Endometrial microvascular endothelial cells (primary cell): Measurements from ENCODE around the gene MCF2L. TPM values are rescaled to one million over a fixed set of nuclear protein-coding genes. Genes with fewer than 3 reads are reported as not detected.

Source experiments
- in situ Hi-C: cut with HindIII; loops from 2 replicates; pipeline ENCODE4 v1.10.0; 2017; ENCODE audit warnings: low sequenced_read_pairs, low pct_unique_long_range_greater_than_20kb; ENCODE audit errors: inconsistent ontology term
- total RNA-seq: library from RNA; depleted of rRNA; stranded (reverse); fragments of >200 nt; gene quantifications from one replicate; pipeline ENCODE4 v1.2.3, GENCODE V29; 2015; ENCODE audit errors: inconsistent ontology term

Gene MCF2L
- total RNA-seq, 1 donor from 2014 or later = 5.3 TPM

DNA sequence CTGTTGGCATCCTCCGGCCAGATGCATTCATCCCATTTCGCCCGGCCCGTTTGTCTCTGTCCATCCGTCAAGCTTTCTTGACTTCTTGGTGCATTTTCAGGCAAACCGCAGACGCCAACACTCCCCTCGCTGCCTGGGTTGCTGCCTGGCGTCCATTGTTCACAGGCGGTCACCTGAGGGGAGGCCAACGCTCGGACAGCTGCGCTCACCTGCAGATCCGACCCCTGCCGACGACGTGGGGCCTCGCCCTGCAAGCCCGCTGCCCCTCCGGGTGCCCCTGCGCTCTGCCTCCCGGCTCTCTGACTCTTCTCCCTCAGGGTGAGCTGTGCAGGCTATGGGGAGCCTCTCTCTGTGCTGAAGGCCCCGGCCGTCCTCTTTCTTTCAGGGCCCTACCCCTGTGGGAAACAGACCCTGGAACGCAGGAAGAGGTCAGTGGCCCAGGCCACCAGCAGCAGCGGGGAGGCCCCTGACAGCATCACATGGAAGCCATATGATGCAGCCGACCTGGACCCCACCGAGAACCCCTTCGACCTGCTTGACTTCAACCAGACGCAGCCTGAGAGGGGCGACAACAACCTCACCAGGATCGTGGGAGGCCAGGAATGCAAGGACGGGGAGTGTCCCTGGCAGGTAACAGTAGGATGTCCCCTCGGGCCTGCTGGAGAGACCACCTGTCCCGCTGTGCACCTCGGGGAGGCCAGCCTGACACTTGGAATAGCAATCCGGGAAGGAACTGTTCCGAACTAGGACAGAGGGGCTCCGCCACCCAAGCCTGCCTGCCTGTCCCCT is 174.6 kb downstream of the MCF2L start:
- in situ Hi-C loops = no loop called here

DNA sequence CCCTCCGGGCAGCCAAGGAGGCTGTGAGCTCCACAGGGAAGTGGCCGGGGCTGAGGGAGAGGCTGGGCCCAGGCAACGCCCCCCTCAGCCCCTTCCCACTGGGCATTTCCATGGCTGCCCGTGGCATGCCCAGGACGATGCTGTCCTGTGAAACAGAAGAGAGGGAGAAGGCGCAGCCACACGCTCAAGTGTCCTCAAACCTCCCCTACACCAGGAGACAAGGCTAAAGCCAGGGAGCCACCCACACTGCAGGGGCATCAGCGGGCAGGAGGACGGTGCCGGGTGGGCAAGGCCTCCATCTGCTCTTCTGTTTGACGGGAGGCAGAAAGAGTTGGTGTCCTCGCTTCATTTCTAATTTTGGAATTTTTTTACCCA is 175.2 kb downstream of the MCF2L start:
- in situ Hi-C loops = no loop called here

DNA sequence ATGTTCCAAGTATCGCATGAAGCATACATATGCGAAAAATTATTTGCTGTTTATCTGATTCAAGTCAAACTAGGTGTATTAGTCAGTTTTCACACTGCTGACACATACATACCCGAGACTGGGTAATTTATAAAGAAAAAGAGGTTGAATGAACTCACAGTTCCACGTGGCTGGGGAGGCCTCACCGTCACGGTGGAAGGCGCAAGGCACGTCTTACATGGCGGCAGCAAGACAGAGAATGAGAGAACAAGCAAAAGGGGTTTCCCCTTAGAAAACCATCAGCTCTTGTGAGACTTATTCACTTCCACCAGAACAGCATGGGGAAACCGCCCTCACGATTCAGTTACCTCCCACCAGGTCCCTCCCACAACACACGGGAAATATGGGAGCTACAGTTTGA is 176.5 kb downstream of the MCF2L start:
- in situ Hi-C loops = no loop called here

DNA sequence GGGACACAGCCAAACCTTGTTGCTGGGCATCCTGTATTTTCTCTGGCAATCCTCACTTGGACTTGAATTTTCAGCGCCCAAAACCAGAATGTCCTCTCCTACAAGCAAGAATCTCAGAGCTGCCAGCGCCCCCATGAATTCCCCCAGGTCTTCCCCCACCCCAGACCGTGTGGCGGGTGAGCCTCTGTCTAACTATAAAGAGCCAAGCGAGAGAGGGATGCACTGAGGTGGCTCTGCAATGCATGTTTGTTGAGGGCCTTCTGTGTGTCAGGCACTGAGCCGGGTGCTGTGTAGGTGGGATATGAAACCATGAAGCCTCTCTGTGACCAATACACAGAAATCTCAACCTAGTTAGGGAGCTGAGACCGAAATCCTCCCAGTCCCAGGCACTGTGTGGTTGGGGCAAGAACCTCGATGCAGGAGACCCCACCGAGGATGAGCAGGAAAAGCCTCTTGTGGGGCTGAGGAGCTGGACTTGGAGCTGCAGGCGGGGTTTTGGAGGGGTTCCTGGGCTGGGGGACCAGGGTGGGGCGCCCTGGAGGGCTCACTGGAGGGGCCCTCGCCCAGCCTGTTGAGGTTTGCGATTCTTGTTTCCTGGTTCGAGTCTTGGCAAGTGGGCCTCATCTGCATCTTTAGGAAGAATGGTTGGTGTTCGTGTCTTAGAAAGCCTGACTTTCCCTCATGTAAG is 177.0 kb downstream of the MCF2L start:
- in situ Hi-C loops = no loop called here

DNA sequence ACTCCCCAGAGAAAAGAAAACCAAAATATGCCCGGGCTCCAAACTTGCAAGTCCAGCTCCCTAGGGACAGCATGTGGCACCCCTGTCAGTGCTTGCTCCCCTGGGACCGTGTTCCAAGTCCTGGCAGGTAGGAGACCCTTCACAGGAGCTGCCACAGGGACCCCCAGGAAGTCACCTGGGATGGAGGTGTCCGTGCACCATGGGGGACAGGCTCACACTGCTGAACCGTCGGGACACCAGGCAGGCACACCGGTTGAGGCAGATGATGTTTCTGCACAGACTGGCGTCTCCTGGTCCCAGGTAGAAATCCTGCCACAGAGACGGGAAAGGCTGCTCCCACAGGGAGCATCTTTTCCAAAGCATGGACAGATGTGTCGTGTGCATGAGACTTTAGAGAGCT is 177.7 kb downstream of the MCF2L start:
- in situ Hi-C loops = no loop called here

DNA sequence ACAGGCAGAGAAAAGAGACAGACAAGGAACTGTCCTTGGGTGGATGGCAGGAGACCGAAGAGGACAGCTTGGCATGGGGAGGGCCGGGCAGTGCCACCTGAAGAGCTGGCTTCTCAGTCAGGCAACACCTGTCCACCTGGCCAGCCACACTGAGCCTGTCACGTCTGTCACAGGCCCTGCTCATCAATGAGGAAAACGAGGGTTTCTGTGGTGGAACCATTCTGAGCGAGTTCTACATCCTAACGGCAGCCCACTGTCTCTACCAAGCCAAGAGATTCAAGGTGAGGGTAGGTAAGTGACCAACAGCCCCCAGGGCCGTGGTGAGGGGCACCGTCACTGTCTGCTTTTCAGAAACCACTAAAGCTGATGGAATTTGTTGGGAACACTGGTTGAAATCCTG is 178.2 kb downstream of the MCF2L start:
- in situ Hi-C loops = no loop called here

DNA sequence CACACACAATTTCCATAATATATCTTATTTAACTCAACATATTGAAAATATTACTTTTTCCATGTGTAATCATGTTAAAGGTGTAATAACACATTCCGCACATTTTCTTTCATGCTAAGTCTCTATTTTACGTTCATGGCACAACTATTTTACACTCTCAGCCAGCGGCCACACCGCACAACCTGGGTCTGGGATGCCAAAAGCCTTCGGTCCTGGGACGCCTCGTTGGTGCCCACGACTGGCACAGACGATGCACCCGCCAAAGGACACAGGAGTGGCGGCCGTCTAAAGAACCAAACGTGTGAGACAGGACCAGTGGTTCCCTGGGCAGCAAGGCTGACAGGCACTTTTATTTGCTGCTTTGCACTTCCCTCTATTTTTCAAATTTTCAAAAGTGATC is 179.4 kb downstream of the MCF2L start:
- in situ Hi-C loops = no loop called here

DNA sequence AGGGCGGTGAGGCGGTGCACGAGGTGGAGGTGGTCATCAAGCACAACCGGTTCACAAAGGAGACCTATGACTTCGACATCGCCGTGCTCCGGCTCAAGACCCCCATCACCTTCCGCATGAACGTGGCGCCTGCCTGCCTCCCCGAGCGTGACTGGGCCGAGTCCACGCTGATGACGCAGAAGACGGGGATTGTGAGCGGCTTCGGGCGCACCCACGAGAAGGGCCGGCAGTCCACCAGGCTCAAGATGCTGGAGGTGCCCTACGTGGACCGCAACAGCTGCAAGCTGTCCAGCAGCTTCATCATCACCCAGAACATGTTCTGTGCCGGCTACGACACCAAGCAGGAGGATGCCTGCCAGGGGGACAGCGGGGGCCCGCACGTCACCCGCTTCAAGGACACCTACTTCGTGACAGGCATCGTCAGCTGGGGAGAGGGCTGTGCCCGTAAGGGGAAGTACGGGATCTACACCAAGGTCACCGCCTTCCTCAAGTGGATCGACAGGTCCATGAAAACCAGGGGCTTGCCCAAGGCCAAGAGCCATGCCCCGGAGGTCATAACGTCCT is 180.0 kb downstream of the MCF2L start:
- in situ Hi-C loops = no loop called here

Other genes starting within 250 kb of the MCF2L start
- not detected for gene F7, start 136.6 kb downstream of the MCF2L start, total RNA-seq
- not detected for gene F10, start 153.6 kb downstream of the MCF2L start, total RNA-seq
- gene PROZ, start 189.4 kb downstream of the MCF2L start, total RNA-seq = not detected
- 109 TPM for gene PCID2, start 239.5 kb downstream of the MCF2L start, total RNA-seq
- 103 TPM for gene CUL4A, start 240.4 kb downstream of the MCF2L start, total RNA-seq